Omental fat pad (tissue), 4 donors: Measurements from ENCODE around the gene MT1A. TPM values are rescaled to one million over a fixed set of nuclear protein-coding genes. Genes with fewer than 3 reads are reported as not detected.

Experiments
- ATAC-seq: fragments of 150-250 bp; one replicate; pipeline ENCODE4 v1.9.1; 2016; ENCODE audit warnings: mild to moderate bottlenecking, moderate library complexity; ENCODE audit not compliant: low FRiP score
- DNase-seq: peaks from one replicate; pipeline ENCODE4 v3.0.0-alpha.2; 2019; ENCODE audit warnings: low spot score
- total RNA-seq, 4 donors: library from RNA; depleted of rRNA; stranded (reverse); fragments of >200 nt; gene quantifications; one replicate each; pipeline ENCODE4 v1.1.0, GENCODE V29; 2016
- TF ChIP-seq, protein P1 (sequence below), 3 donors: fragments of 450-650 bp; IDR thresholded peaks; one replicate each; pipeline ENCODE4 v1.5.1; 2016 to 2017; ENCODE audit warnings: antibody characterized with exemption in 3 of 3, mild to moderate bottlenecking in 3 of 3, moderate library complexity in 2 of 3

The MT1A gene
- total RNA-seq, 4 donors from 2014 or later: 88.4 to 1,854 (median 643) TPM

DNA sequence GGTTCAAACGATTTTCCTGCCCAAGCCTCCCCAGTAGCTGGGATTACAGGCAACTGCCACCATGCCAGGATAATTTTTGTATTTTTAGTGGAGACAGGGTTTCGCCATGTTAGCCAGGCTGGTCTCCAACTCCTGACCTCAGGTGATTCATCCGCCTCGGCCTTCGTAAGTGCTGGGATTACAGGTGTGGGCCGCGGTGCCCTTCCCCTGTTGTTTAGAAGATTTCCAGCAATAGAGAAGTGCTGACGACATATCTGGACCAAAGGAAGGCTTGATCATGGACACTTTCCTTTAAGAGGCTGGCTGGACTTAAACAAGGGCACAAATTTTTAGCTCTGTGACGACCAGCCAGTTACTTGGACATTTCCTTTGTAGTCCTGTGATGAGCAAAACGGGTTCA lies 7.3 kb upstream of the MT1A start:
- TF ChIP-seq, protein P1, sequence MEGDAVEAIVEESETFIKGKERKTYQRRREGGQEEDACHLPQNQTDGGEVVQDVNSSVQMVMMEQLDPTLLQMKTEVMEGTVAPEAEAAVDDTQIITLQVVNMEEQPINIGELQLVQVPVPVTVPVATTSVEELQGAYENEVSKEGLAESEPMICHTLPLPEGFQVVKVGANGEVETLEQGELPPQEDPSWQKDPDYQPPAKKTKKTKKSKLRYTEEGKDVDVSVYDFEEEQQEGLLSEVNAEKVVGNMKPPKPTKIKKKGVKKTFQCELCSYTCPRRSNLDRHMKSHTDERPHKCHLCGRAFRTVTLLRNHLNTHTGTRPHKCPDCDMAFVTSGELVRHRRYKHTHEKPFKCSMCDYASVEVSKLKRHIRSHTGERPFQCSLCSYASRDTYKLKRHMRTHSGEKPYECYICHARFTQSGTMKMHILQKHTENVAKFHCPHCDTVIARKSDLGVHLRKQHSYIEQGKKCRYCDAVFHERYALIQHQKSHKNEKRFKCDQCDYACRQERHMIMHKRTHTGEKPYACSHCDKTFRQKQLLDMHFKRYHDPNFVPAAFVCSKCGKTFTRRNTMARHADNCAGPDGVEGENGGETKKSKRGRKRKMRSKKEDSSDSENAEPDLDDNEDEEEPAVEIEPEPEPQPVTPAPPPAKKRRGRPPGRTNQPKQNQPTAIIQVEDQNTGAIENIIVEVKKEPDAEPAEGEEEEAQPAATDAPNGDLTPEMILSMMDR (IDR thresholded peaks at IDR 0.05): no peak
- ATAC-seq: no peak
- no peak for DNase-seq

DNA sequence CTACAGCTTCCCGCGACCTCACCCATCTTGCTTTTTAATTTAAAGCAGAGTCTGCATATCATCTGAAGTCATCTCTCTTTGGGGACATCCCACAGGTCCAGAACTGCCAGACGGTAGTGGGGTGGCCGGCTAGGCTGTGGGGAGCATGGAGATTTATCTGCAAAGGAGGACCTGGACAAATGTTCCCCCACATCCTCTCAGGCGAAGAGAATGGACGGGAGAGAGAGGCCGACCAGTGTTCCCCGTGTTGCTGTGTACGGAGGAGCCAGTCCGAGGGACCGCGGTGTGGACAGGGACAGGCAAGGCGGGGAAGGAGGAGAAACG lies 6.7 kb upstream of the MT1A start:
- DNase-seq: no peak
- ATAC-seq: no peak
- TF ChIP-seq, protein P1 (IDR thresholded peaks at IDR 0.05): no peak

DNA sequence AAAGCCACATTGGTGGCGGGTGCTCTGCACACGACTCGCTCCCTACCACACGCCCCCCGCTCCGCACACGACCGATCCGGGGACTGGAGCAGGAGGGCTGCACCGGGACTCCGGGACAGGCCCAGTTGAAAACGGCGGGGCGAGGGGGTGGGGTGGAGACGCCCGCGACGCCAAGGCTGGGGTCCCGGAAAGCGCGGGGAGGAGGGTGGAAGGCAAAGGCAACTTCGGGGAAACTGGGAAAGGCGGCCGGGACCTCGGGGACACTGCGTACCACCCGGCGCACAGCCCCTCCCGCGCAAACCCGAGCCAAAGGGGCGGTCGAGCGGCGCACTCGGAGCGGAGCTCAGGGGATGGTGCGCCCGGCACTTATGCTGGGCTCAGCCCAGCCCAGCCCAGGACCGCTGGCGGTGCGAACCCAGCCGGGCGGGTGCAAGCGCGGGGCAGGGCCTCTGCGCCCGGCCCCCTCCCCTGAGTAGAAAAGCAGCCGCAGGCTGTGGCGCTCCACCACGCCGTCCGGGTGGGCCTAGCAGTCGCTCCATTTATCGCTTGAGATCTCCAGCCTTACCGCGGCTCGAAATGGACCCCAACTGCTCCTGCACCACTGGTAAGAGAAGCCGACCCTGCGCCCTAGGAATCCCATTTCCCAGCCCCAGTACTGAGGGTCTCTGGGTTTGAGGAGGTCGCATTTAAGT lies 6.2 kb upstream of the MT1A start, which contains the start of gene MT1M:
Gene MT1M, plus strand, starts transcription at position 504 of the 692 bp plus-strand sequence. Its CDS starts 73 bp downstream, at position 577.
- DNase-seq (no peak), ATAC-seq (peak; percentile 84)
- TF ChIP-seq, protein P1 (IDR thresholded peaks at IDR 0.05): no peak

DNA sequence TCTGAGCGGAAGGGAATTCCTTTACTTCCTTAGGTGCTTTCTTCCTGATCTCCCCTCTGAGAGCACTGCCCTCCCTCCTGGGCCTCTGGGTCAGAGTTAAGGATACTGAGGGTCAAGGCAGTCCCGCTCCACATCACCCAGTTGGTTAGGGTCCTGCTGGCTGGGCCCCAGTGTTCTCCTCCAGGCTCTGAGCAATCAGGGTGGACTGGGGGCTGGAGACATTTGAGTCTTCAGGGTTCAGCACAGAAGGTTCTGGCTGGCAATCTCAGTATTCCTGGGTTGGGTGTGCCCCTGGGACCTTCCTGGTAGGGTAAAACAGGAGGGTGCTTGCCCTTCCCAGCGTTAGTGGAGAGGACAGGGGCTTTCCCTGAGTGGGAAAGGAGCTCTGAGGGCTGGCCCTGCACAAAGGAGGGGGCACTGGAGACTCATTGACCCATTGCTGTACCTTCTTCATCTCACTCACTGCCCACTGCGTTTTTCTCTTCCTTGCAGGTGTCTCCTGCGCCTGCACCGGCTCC lies 5.6 kb upstream of the MT1A start:
- TF ChIP-seq, protein P1 (IDR thresholded peaks at IDR 0.05): no peak
- DNase-seq (no peak), ATAC-seq (peak; percentile 0)

DNA sequence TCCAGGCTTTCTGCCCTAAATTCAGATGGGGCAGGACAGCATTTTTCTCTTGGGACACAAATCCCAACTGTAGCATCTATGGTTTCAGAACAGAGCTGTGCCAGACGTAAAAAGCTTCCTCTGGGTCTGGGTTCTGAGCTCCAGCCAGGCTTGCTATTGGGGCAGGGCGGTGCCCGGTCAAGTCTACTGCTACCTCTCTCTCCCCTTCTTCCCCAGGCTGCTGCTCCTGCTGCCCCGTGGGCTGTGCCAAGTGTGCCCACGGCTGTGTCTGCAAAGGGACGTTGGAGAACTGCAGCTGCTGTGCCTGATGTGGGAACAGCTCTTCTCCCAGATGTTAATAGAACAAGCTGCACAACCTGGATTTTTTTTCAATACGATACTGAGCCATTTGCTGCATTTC lies 4.9 kb upstream of the MT1A start:
- DNase-seq (no peak), ATAC-seq (no peak)
- TF ChIP-seq, protein P1 (IDR thresholded peaks at IDR 0.05): no peak

DNA sequence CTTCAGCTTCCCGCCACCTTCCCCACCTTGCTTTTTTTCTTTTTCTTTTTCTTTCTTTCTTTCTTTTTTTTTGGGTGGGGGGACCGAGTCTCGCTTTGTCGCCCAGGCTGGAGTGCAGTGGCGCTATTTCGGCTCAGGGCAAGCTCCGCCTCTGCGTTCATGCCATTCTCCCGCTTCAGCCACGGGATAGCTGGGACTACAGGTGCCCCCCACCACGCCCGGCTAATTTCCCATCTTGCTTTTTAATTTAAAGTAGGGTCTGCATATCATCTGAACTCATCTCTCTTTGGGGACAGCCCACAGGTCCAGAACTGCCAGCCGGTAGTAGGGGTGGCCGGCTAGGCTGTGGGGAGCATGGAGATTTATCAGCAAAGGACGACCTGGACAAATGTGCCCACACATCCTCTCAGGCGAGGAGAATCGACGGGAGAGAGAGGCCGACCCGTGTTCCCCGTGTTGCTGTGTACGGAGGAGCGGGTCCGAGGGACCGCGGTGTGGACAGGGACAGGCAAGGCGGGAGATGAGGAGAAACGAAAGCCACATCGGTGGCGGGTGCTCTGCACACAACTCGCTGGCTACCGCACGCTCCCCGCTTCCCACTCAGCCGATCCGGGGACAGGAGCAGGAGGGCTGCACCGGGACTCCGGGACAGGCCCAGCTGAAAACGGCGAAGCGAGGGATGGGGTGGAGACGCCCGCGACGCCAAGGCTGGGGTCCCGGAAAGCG lies 3.6 kb upstream of the MT1A start:
- ATAC-seq (no peak), DNase-seq (no peak)
- TF ChIP-seq, protein P1 (IDR thresholded peaks at IDR 0.05): no peak
